Large intestine (tissue), 12 donors: ENCODE measurements around the gene NLRP14. TPM values are rescaled to one million over a fixed set of nuclear protein-coding genes. Genes with fewer than 3 reads are reported as not detected.

Source experiments
- DNase-seq, 2 donors: peaks; one replicate each; pipeline versions ENCODE4 v3.0.0 to v3.0.0-alpha.2; 2013
- H3K27ac ChIP-seq: one replicate; pipeline ENCODE4 v1.5.1; 2013; ENCODE audit warnings: low read length
- H3K27me3 ChIP-seq: 2 replicates; pipeline ENCODE4 v1.6.1; 2013; ENCODE audit warnings: low read length; ENCODE audit not compliant: control insufficient read depth, insufficient read depth
- H3K36me3 ChIP-seq: 2 replicates; pipeline ENCODE4 v1.6.1; 2013; ENCODE audit warnings: low read length; ENCODE audit not compliant: control insufficient read depth, insufficient read depth
- H3K4me1 ChIP-seq: one replicate; pipeline ENCODE4 v1.6.1; 2013; ENCODE audit warnings: low read length; ENCODE audit not compliant: control insufficient read depth, insufficient read depth
- H3K4me3 ChIP-seq: one replicate; pipeline ENCODE4 v1.5.1; 2013; ENCODE audit warnings: low read length
- H3K9me3 ChIP-seq: one replicate; pipeline ENCODE4 v1.6.1; 2013; ENCODE audit warnings: mild to moderate bottlenecking, low read depth, low read length, moderate library complexity; ENCODE audit not compliant: control insufficient read depth
- WGBS: methylation state at CpG from one replicate; pipeline ENCODE4 v1.1.5; 2013; ENCODE audit warnings: low lambda C conversion rate; ENCODE audit not compliant: insufficient coverage; 5-methylcytosine and 5-hydroxymethylcytosine counted together
- long read RNA-seq, 11 donors: transcript quantifications; one replicate each; lab custom pipeline, GENCODE V29; 2026
- polyA plus RNA-seq: library from polyadenylated mRNA; unstranded; fragments of 120-200 nt; gene quantifications from one replicate; pipeline ENCODE4 v1.2.1, GENCODE V29; 2013

The NLRP14 gene
- polyA plus RNA-seq: 0.82 TPM
- long read RNA-seq, donor 1: 0 reads
- long read RNA-seq, donor 2: 0 reads
- long read RNA-seq, donor 3: 0 reads
- long read RNA-seq, donor 4: 0 reads
- long read RNA-seq, donor 5: 0 reads
- long read RNA-seq, donor 6: 0 reads
- long read RNA-seq, donor 7: 0 reads
- long read RNA-seq, donor 8: 0 reads
- long read RNA-seq, donor 9: 0 reads
- long read RNA-seq, donor 10: 0 reads
- long read RNA-seq, donor 11: 0 reads

- Histone ChIP-seq H3K4me1 (peaks cover 16% of the 10 kb centered on the region), H3K27ac (peak within 1 kb of the TSS; percentile 87), H3K4me3 (peak within 1 kb of the TSS; percentile 81), H3K27me3 (no peaks in the 10 kb centered on the region), H3K36me3 (no peaks in the 10 kb centered on the region), H3K9me3 (no peaks in the 10 kb centered on the region)
- DNase-seq: peak; percentile 95 to 98
- WGBS: no CpG with 5 or more reads among the region's 47 CpGs
Observed at GRCh38 chr11:7020183-7020917, at the start of gene NLRP14, which contains the start of gene ZNF214. Gene NLRP14, plus strand, starts transcription at chr11:7020479. Its CDS starts 18,108 bp downstream, at chr11:7038587. Gene ZNF214, minus strand, starts transcription at chr11:7020346. Its CDS starts 17,511 bp downstream, at chr11:7002835.

GRCh38 chr11:6979365-6979764, 40.9 kb upstream of the NLRP14 start:
- Histone ChIP-seq H3K4me1 (no peaks in the 10 kb centered on the region), H3K9me3 (no peaks in the 10 kb centered on the region), H3K27me3 (no peaks in the 10 kb centered on the region), H3K27ac (no peak overlapping the region), H3K4me3 (no peak overlapping the region), H3K36me3 (no peaks in the 10 kb centered on the region)
- 92% methylated on average over 2 of the region's 2 CpGs for WGBS
- DNase-seq: no peak

- no peak for DNase-seq
- no peak overlapping the region for H3K4me3 ChIP-seq
- 88% methylated on average over 1 of the region's 1 CpG for WGBS
- H3K9me3 ChIP-seq: no peaks in the 10 kb centered on the region
- H3K4me1 ChIP-seq: no peaks in the 10 kb centered on the region
- no peak overlapping the region for H3K27ac ChIP-seq
- H3K36me3 ChIP-seq: no peaks in the 10 kb centered on the region
- no peaks in the 10 kb centered on the region for H3K27me3 ChIP-seq
Observed at GRCh38 chr11:6986487-6986886, 33.8 kb upstream of the NLRP14 start.

GRCh38 chr11:6988506-6988905, 31.8 kb upstream of the NLRP14 start:
- DNase-seq: no peak
- H3K27me3 ChIP-seq: no peaks in the 10 kb centered on the region
- H3K4me3 ChIP-seq: no peak overlapping the region
- no peaks in the 10 kb centered on the region for H3K4me1 ChIP-seq
- H3K27ac ChIP-seq: no peak overlapping the region
- no peaks in the 10 kb centered on the region for H3K9me3 ChIP-seq
- no peaks in the 10 kb centered on the region for H3K36me3 ChIP-seq

GRCh38 chr11:6991227-6991626, 29.1 kb upstream of the NLRP14 start:
- no peak overlapping the region for H3K27ac ChIP-seq
- DNase-seq: no peak
- H3K27me3 ChIP-seq: no peaks in the 10 kb centered on the region
- H3K4me3 ChIP-seq: no peak overlapping the region
- H3K4me1 ChIP-seq: no peaks in the 10 kb centered on the region
- no peaks in the 10 kb centered on the region for H3K36me3 ChIP-seq
- WGBS: no CpG with 5 or more reads among the region's 6 CpGs
- H3K9me3 ChIP-seq: no peaks in the 10 kb centered on the region

- Histone ChIP-seq H3K9me3 (no peaks in the 10 kb centered on the region), H3K4me1 (no peaks in the 10 kb centered on the region), H3K27ac (no peak overlapping the region), H3K4me3 (no peak overlapping the region), H3K36me3 (no peaks in the 10 kb centered on the region), H3K27me3 (no peaks in the 10 kb centered on the region)
- no peak for DNase-seq
- WGBS: 100% methylated on average over 1 of the region's 2 CpGs
Observed at GRCh38 chr11:6992026-6992425, 28.3 kb upstream of the NLRP14 start.

- no peaks in the 10 kb centered on the region for H3K9me3 ChIP-seq
- no peak overlapping the region for H3K4me3 ChIP-seq
- no peak for DNase-seq
- no peaks in the 10 kb centered on the region for H3K4me1 ChIP-seq
- no peaks in the 10 kb centered on the region for H3K27me3 ChIP-seq
- no peak overlapping the region for H3K27ac ChIP-seq
- no peaks in the 10 kb centered on the region for H3K36me3 ChIP-seq
- 50% methylated on average over 2 of the region's 11 CpGs for WGBS
Observed at GRCh38 chr11:6992457-6993417, 27.5 kb upstream of the NLRP14 start.

GRCh38 chr11:6995703-6996102, 24.6 kb upstream of the NLRP14 start:
- Histone ChIP-seq H3K36me3 (peaks cover 7% of the 10 kb centered on the region), H3K27me3 (no peaks in the 10 kb centered on the region), H3K9me3 (no peaks in the 10 kb centered on the region), H3K4me1 (no peaks in the 10 kb centered on the region), H3K4me3 (no peak overlapping the region), H3K27ac (no peak overlapping the region)
- no peak for DNase-seq

GRCh38 chr11:7004482-7004881, 15.8 kb upstream of the NLRP14 start:
- Histone ChIP-seq H3K4me3 (no peak overlapping the region), H3K36me3 (peaks cover 16% of the 10 kb centered on the region), H3K27me3 (no peaks in the 10 kb centered on the region), H3K9me3 (no peaks in the 10 kb centered on the region), H3K4me1 (no peaks in the 10 kb centered on the region), H3K27ac (no peak overlapping the region)
- WGBS: no CpG with 5 or more reads among the region's 3 CpGs
- peak in 1 of 2 donors; percentile 31 for DNase-seq

GRCh38 chr11:7014118-7014517, 6.2 kb upstream of the NLRP14 start:
- WGBS: 100% methylated on average over 1 of the region's 1 CpG
- H3K9me3 ChIP-seq: no peaks in the 10 kb centered on the region
- no peak for DNase-seq
- H3K4me1 ChIP-seq: peaks cover 15% of the 10 kb centered on the region
- no peaks in the 10 kb centered on the region for H3K27me3 ChIP-seq
- no peaks in the 10 kb centered on the region for H3K36me3 ChIP-seq
- no peak overlapping the region for H3K4me3 ChIP-seq
- H3K27ac ChIP-seq: no peak overlapping the region
